GM13976 (cell line): Measurements from ENCODE around the gene SNX24.
"Not testable (repeated sequence)": the region's sequence is repeated elsewhere in the genome, so short reads cannot be mapped to it uniquely, and the experiment has no call there.

ENCODE experiments used
- DNase-seq: peaks from one replicate; pipeline ENCODE4 v3.0.0; 2012; ENCODE audit warnings: low spot score
- CTCF ChIP-seq: IDR thresholded peaks from 2 replicates; pipeline ENCODE4 v1.5.1; 2012; ENCODE audit warnings: borderline replicate concordance, mild to moderate bottlenecking; ENCODE audit not compliant: insufficient read depth; ENCODE audit errors: extremely low read depth, missing control alignments, control extremely low read depth
- in situ Hi-C: fragments of 300-500 bp; cut with MboI; formaldehyde crosslinking; loops from one replicate; pipeline ENCODE4 v1.12.0; 2022; ENCODE audit warnings: low sequenced_read_pairs, mixed read lengths, inconsistent platforms; ENCODE audit not compliant: unreplicated experiment

SNX24 gene

DNA sequence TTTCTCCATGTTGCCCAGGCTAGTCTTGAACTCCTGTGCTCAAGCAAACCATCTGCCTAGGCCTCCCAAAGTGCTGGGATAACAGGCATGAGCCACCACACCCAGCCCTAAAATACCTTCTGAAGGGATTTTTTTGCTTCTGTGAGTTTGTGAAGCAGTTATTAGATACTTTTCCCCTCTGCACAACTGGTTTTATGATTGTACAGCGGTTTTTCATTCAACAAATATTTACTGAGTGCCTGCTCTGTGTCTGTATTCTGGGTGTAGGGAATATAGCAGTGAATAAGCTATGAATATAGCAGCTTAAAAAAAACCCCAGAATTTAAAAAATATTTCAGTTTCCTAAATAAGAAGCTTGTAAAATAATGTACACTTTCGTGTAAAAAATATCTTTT is 2.3 kb downstream of the SNX24 start:
- no peak for DNase-seq
- in situ Hi-C loops = no loop called here
- TF ChIP-seq CTCF = no peak

- no peak for DNase-seq
- in situ Hi-C loops = no loop called here
- no peak for TF ChIP-seq CTCF
Observed at GRCh38 chr5:122849771-122850170, 4.4 kb downstream of the SNX24 start.

DNA sequence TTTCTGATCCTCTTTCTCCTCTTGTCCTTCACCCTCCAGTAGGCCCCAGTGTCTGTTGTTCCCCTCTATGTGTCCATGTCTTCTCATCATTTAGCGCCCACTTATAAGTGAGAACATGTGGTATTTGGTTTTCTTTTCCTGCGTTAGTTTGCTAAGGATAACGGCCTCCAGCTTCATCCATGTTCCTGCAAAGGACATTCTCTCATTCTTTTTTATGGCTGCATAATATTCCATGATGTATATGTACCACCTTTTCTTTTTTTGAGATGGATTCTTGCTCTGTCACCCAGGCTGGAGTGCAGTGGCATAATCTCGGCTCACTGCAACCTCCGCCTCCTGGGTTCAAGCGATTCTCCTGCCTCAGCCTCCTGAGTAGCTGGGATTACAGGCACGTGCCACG is 12.1 kb downstream of the SNX24 start:
- in situ Hi-C loops, DNase-seq: not testable (repeated sequence)

DNA sequence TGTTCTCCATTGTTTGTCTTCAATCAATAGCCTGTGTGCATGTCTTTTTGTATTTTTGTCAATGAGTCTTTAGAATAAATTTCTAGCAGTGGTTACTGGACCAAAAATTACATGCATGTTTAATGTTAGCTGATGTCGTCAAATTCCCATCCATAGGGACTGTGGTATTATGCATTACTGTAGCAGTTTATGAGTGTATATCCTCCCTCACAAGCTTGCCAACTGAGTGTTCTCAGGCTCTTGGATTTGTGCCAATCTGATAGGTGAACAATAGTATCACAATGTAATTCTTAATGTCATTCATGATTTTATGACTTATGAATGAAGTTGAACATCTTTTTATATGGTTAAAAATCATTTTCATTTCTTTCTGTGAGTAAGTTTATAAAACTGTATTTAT is 13.0 kb downstream of the SNX24 start:
- no peak for DNase-seq
- no peak for TF ChIP-seq CTCF
- in situ Hi-C loops = no loop called here

- in situ Hi-C loops = no loop called here
- DNase-seq = no peak
- no peak for TF ChIP-seq CTCF
Observed at GRCh38 chr5:122863240-122863639, 17.8 kb downstream of the SNX24 start.

DNA sequence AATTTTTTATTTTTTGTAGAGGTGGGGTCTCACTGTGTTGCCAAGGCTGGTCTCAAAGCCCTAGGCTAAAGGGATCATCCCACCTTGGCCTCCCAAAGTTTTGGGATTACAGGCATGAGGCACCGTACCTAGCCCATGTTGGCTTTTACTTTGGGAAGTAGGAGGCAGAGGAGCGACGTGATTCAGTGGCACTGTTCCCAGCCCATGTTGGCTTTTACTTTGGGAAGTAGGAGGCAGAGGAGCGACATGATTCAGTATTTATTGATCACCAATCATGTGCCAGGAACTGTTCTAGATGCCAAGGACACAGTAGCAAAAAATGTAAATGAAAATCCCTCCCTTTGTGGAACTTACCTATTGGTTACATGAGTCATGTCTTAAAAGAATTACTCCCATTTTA is 18.3 kb downstream of the SNX24 start:
- DNase-seq = no peak
- no peak for TF ChIP-seq CTCF
- in situ Hi-C loops = no loop called here

- in situ Hi-C loops = no loop called here
- no peak for TF ChIP-seq CTCF
- no peak for DNase-seq
Observed at GRCh38 chr5:122864400-122864799, 19.0 kb downstream of the SNX24 start.
